Measurements from ENCODE around the gene EFNA1.

Gene EFNA1

DNA sequence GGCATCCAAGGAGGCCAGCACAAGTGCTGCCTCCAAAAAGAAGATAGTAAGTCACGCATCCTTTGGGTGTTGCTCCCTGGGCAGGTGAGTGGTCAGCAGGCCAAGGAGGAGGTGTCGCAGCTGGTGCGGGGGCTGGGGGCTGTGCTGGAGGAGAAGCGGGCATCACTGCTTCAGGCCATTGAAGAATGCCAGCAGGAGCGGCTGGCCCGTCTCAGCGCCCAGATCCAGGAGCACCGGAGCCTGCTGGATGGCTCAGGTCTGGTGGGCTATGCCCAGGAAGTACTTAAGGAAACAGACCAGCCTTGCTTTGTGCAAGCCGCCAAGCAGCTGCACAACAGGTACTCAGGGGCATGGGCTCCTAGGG, 50.2 kb downstream of the EFNA1 start:
- Histone ChIP-seq H3K9me2 (replicated peaks; ENCODE audit: low read depth, low read length) (no peaks in the 10 kb centered on the region), H3K36me3 (ENCODE audit: insufficient read depth, low read length) (no peaks in the 10 kb centered on the region), H3F3A (ENCODE audit: low read depth) (peaks cover 5% of the 10 kb centered on the region), H3K9me3 (ENCODE audit: insufficient read depth, low read depth, low read length) (no peaks in the 10 kb centered on the region), H3K27me3 (ENCODE audit: insufficient read depth, low read length, poor library complexity, severe bottlenecking) (no peaks in the 10 kb centered on the region), H3K4me3 (ENCODE audit: low read length, poor library complexity, severe bottlenecking) (no peak overlapping the region), H3K4me2 (ENCODE audit: low read depth, low read length, poor library complexity, severe bottlenecking) (no peak overlapping the region), H3K9ac (ENCODE audit: low read depth, low read length, poor library complexity, severe bottlenecking) (no peak overlapping the region), H3K4me1 (ENCODE audit: insufficient read depth, low read length, poor library complexity, severe bottlenecking) (peaks cover 18% of the 10 kb centered on the region), H2AFZ (ENCODE audit: low read length) (no peak overlapping the region), H3K79me2 (ENCODE audit: insufficient read depth, low read length) (no peaks in the 10 kb centered on the region), H4K20me1 (ENCODE audit: insufficient read depth, low read length, poor library complexity, severe bottlenecking) (no peaks in the 10 kb centered on the region)
- no peak for TF ChIP-seq EZH2phosphoT487 (IDR thresholded peaks at IDR 0.05; ENCODE audit: borderline replicate concordance)
- TF ChIP-seq, protein P1, sequence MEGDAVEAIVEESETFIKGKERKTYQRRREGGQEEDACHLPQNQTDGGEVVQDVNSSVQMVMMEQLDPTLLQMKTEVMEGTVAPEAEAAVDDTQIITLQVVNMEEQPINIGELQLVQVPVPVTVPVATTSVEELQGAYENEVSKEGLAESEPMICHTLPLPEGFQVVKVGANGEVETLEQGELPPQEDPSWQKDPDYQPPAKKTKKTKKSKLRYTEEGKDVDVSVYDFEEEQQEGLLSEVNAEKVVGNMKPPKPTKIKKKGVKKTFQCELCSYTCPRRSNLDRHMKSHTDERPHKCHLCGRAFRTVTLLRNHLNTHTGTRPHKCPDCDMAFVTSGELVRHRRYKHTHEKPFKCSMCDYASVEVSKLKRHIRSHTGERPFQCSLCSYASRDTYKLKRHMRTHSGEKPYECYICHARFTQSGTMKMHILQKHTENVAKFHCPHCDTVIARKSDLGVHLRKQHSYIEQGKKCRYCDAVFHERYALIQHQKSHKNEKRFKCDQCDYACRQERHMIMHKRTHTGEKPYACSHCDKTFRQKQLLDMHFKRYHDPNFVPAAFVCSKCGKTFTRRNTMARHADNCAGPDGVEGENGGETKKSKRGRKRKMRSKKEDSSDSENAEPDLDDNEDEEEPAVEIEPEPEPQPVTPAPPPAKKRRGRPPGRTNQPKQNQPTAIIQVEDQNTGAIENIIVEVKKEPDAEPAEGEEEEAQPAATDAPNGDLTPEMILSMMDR (conservative IDR thresholded peaks at IDR 0.05; ENCODE audit: low read length), result no peak

GRCh38 chr1:155178441-155179111, 50.9 kb downstream of the EFNA1 start:
- peaks cover 18% of the 10 kb centered on the region for H3K4me1 ChIP-seq (ENCODE audit: insufficient read depth, low read length, poor library complexity, severe bottlenecking)
- no peaks in the 10 kb centered on the region for H3K27me3 ChIP-seq (ENCODE audit: insufficient read depth, low read length, poor library complexity, severe bottlenecking)
- no peak overlapping the region for H3K9ac ChIP-seq (ENCODE audit: low read depth, low read length, poor library complexity, severe bottlenecking)
- H3K79me2 ChIP-seq (ENCODE audit: insufficient read depth, low read length), result no peaks in the 10 kb centered on the region
- no peak overlapping the region for H2AFZ ChIP-seq (ENCODE audit: low read length)
- no peak overlapping the region for H3K4me2 ChIP-seq (ENCODE audit: low read depth, low read length, poor library complexity, severe bottlenecking)
- H3K9me2 ChIP-seq (replicated peaks; ENCODE audit: low read depth, low read length), result no peaks in the 10 kb centered on the region
- TF ChIP-seq, protein P1 (conservative IDR thresholded peaks at IDR 0.05; ENCODE audit: low read length), result no peak
- no peak for TF ChIP-seq EZH2phosphoT487 (IDR thresholded peaks at IDR 0.05; ENCODE audit: borderline replicate concordance)
- no peak overlapping the region for H3K4me3 ChIP-seq (ENCODE audit: low read length, poor library complexity, severe bottlenecking)
- no peaks in the 10 kb centered on the region for H3K9me3 ChIP-seq (ENCODE audit: insufficient read depth, low read depth, low read length)
- peaks cover 5% of the 10 kb centered on the region for H3F3A ChIP-seq (ENCODE audit: low read depth)
- H3K36me3 ChIP-seq (ENCODE audit: insufficient read depth, low read length), result no peaks in the 10 kb centered on the region
- no peaks in the 10 kb centered on the region for H4K20me1 ChIP-seq (ENCODE audit: insufficient read depth, low read length, poor library complexity, severe bottlenecking)

- Histone ChIP-seq H3K27me3 (ENCODE audit: insufficient read depth, low read length, poor library complexity, severe bottlenecking) (no peaks in the 10 kb centered on the region), H3K79me2 (ENCODE audit: insufficient read depth, low read length) (no peaks in the 10 kb centered on the region), H3K4me2 (ENCODE audit: low read depth, low read length, poor library complexity, severe bottlenecking) (no peak overlapping the region), H3K9ac (ENCODE audit: low read depth, low read length, poor library complexity, severe bottlenecking) (no peak overlapping the region), H3K9me2 (replicated peaks; ENCODE audit: low read depth, low read length) (no peaks in the 10 kb centered on the region), H3K4me3 (ENCODE audit: low read length, poor library complexity, severe bottlenecking) (no peak overlapping the region), H4K20me1 (ENCODE audit: insufficient read depth, low read length, poor library complexity, severe bottlenecking) (no peaks in the 10 kb centered on the region), H3K9me3 (ENCODE audit: insufficient read depth, low read depth, low read length) (no peaks in the 10 kb centered on the region), H2AFZ (ENCODE audit: low read length) (no peak overlapping the region), H3K4me1 (ENCODE audit: insufficient read depth, low read length, poor library complexity, severe bottlenecking) (peaks cover 15% of the 10 kb centered on the region), H3F3A (ENCODE audit: low read depth) (peaks cover 5% of the 10 kb centered on the region), H3K36me3 (ENCODE audit: insufficient read depth, low read length) (no peaks in the 10 kb centered on the region)
- TF ChIP-seq, protein P1 (conservative IDR thresholded peaks at IDR 0.05; ENCODE audit: low read length), result no peak
- no peak for TF ChIP-seq EZH2phosphoT487 (IDR thresholded peaks at IDR 0.05; ENCODE audit: borderline replicate concordance)
Observed at GRCh38 chr1:155179112-155180031, 51.7 kb downstream of the EFNA1 start.
